HCT116 (cell line): Measurements from ENCODE around the gene SELE. TPM values are rescaled to one million over a fixed set of nuclear protein-coding genes. Genes with fewer than 3 reads are reported as not detected.

Source experiments
- ATAC-seq: fragments of 200-7000 bp; cut with Tn5 transposase; 2 replicates; pipeline ENCODE4 v1.9.1; 2020; ENCODE audit warnings: mild to moderate bottlenecking, moderate library complexity
- BruUV-seq: library from RNA; stranded (reverse); fragments of 400-500 nt; replicated peaks from 2 replicates; lab custom pipeline; 2021; lab: Mats Ljungman, UMichigan
- CTCF ChIA-PET: fragments of 300-600 bp; sonication (Branson Sonifier 250); formaldehyde crosslinking; loops from one replicate; lab custom pipeline; 2021; ENCODE audit warnings: antibody characterized with exemption; lab: Charles Lee
- POLR2A ChIA-PET: fragments of 300-600, 350-600 bp; sonication (Branson Sonifier 250); formaldehyde crosslinking; loops from one replicate; lab custom pipeline; 2021; ENCODE audit warnings: antibody characterized with exemption; lab: Charles Lee
- RAD21 ChIA-PET, 2 experiments: fragments of 300-600 bp; sonication (Branson Sonifier 250); formaldehyde crosslinking; loops; one replicate each; lab custom pipeline; 2023; ENCODE audit warnings: low total read pairs in 2 of 2; ENCODE audit not compliant: uncharacterized antibody in 2 of 2, unreplicated experiment in 2 of 2, low non-redundant PET in 1 of 2; lab: Charles Lee
- DNase-seq: peaks from one replicate; pipeline ENCODE4 v3.0.0-alpha.2; 2010; ENCODE audit warnings: low read depth, low spot score
- H2AFZ ChIP-seq: fragments of 200-600 bp; shearing (Covaris generic), sonication (generic); 2 replicates; pipeline ENCODE4 v1.6.1; 2017; ENCODE audit warnings: low read depth, mixed run types, mixed read lengths, antibody characterized with exemption, low read length; ENCODE audit not compliant: poor library complexity, severe bottlenecking
- H3K27ac ChIP-seq: 2 replicates; pipeline ENCODE4 v1.5.1; 2012; ENCODE audit warnings: low read depth, low read length
- H3K27me3 ChIP-seq: fragments of 200-600 bp; sonication (generic); 2 replicates; pipeline ENCODE4 v1.6.1; 2016; ENCODE audit warnings: mixed run types, low read length, mixed read lengths; ENCODE audit not compliant: insufficient read depth
- H3K36me3 ChIP-seq, 2 experiments: fragments of 200-500 bp in 1 of 2; fragments of 200-600 bp in 1 of 2; sonication (Bioruptor generic) in 1 of 2; sonication (generic) in 1 of 2; 2 replicates each; pipeline versions ENCODE4 v1.5.1 to v1.6.1; 2014 to 2016; ENCODE audit warnings: low read length in 2 of 2, inconsistent platforms in 1 of 2, mixed read lengths in 1 of 2, mixed run types in 1 of 2; ENCODE audit not compliant: insufficient read depth in 2 of 2, control insufficient read depth in 1 of 2
- H3K4me1 ChIP-seq, 2 experiments: fragments of 200-600 bp in 1 of 2; sonication (generic) in 1 of 2; 2 replicates each; pipeline versions ENCODE4 v1.5.1 to v1.6.1; 2012 to 2017; ENCODE audit warnings: low read length in 2 of 2, inconsistent platforms in 1 of 2, mild to moderate bottlenecking in 1 of 2, mixed read lengths in 1 of 2, mixed run types in 1 of 2, moderate library complexity in 1 of 2; ENCODE audit not compliant: insufficient read depth in 2 of 2, control insufficient read depth in 1 of 2
- H3K4me2 ChIP-seq: fragments of 200-600 bp; sonication (generic); 2 replicates; pipeline ENCODE4 v1.6.1; 2017; ENCODE audit warnings: mixed run types, low read length, mixed read lengths
- H3K4me3 ChIP-seq, 2 experiments: fragments of 200-600 bp in 1 of 2; sonication (generic) in 1 of 2; replicated peaks in 1 of 2; 2 replicates each; pipeline ENCODE4 v1.5.1; 2011 to 2016; ENCODE audit warnings: low read length in 2 of 2, control low read depth in 1 of 2, low read depth in 1 of 2, mild to moderate bottlenecking in 1 of 2, mixed read lengths in 1 of 2, mixed run types in 1 of 2
- H3K79me2 ChIP-seq: fragments of 200-600 bp; sonication (generic); 2 replicates; pipeline ENCODE4 v1.6.1; 2017; ENCODE audit warnings: mild to moderate bottlenecking, mixed run types, low read length, moderate library complexity, mixed read lengths; ENCODE audit not compliant: insufficient read depth
- H3K9ac ChIP-seq: fragments of 200-600 bp; sonication (generic); 2 replicates; pipeline ENCODE4 v1.6.1; 2016; ENCODE audit warnings: low read length, mixed read lengths
- H3K9me2 ChIP-seq: fragments of 200-600 bp; sonication (generic), shearing (Covaris generic); 2 replicates; pipeline ENCODE4 v1.6.1; 2017; ENCODE audit warnings: mixed run types, mild to moderate bottlenecking, moderate library complexity; ENCODE audit not compliant: insufficient read depth
- H3K9me3 ChIP-seq, 2 experiments: fragments of 200-500 bp in 1 of 2; fragments of 200-600 bp in 1 of 2; sonication (Bioruptor generic) in 1 of 2; sonication (generic) in 1 of 2; 2 replicates each; pipeline ENCODE4 v1.6.1; 2014 to 2017; ENCODE audit warnings: low read length in 2 of 2, mixed read lengths in 2 of 2, inconsistent platforms in 1 of 2, low read depth in 1 of 2, mild to moderate bottlenecking in 1 of 2, mixed run types in 1 of 2, moderate library complexity in 1 of 2; ENCODE audit not compliant: control insufficient read depth in 1 of 2, insufficient read depth in 1 of 2
- H4K20me1 ChIP-seq: fragments of 200-600 bp; sonication (generic), shearing (Covaris generic); 2 replicates; pipeline ENCODE4 v1.6.1; 2017; ENCODE audit warnings: mixed run types, mild to moderate bottlenecking, moderate library complexity; ENCODE audit not compliant: insufficient read depth
- CEBPB ChIP-seq: IDR thresholded peaks from 2 replicates; pipeline ENCODE4 v1.6.1; 2012; ENCODE audit warnings: low read depth
- EGR1 ChIP-seq: IDR thresholded peaks from 2 replicates; pipeline ENCODE4 v1.6.1; 2012; ENCODE audit warnings: low read depth
- ELF1 ChIP-seq: IDR thresholded peaks from 2 replicates; pipeline ENCODE4 v1.6.1; 2012; ENCODE audit warnings: low read depth, borderline replicate concordance
- EZH2 ChIP-seq: fragments of 200-600 bp; sonication (generic); IDR thresholded peaks from 2 replicates; pipeline ENCODE4 v1.6.1; 2017; ENCODE audit warnings: antibody characterized with exemption, mixed run types
- EZH2phosphoT487 ChIP-seq: fragments of 200-600 bp; IDR thresholded peaks from 2 replicates; pipeline ENCODE4 v1.6.1; 2018; ENCODE audit warnings: antibody characterized with exemption, borderline replicate concordance
- FOSL1 ChIP-seq: IDR thresholded peaks from 2 replicates; pipeline ENCODE4 v1.6.1; 2012; ENCODE audit warnings: low read depth
- POLR2A ChIP-seq: IDR thresholded peaks from 2 replicates; pipeline ENCODE4 v1.7.0; 2011; ENCODE audit warnings: borderline replicate concordance; ENCODE audit not compliant: insufficient read depth, insufficient read length; ENCODE audit errors: extremely low read depth
- POLR2AphosphoS5 ChIP-seq: IDR thresholded peaks from 2 replicates; pipeline ENCODE4 v1.6.1; 2011; ENCODE audit warnings: mild to moderate bottlenecking, low read depth, low read length, moderate library complexity
- RAD21 ChIP-seq: IDR thresholded peaks from 2 replicates; pipeline ENCODE4 v1.6.1; 2012; ENCODE audit warnings: low read depth, mild to moderate bottlenecking
- TCF7L2 ChIP-seq: IDR thresholded peaks from 2 replicates; pipeline ENCODE4 v1.7.0; 2011; ENCODE audit warnings: borderline replicate concordance, inconsistent platforms; ENCODE audit not compliant: insufficient read depth, insufficient read length; ENCODE audit errors: extremely low read depth
- ZFX ChIP-seq: fragments of 450-650 bp; IDR thresholded peaks from 2 replicates; pipeline ENCODE4 v1.6.1; 2017
- intact Hi-C: fragments of 100-400 bp; cut with micrococcal nuclease; formaldehyde crosslinking; loops from 2 replicates; pipeline ENCODE4 v1.10.0; 2022
- total RNA-seq: library from RNA; stranded (reverse); gene quantifications from one replicate; pipeline ENCODE4 v1.2.1, GENCODE V29; 2021; ENCODE audit not compliant: unreplicated experiment
- TF ChIP-seq, protein P1 (sequence below): IDR thresholded peaks from 2 replicates; pipeline ENCODE4 v1.6.1; 2012; ENCODE audit warnings: low read depth
- TF ChIP-seq, protein P2 (sequence below): IDR thresholded peaks from 2 replicates; pipeline ENCODE4 v1.6.1; 2012

SELE gene
- total RNA-seq, 1 experiment from 2014 or later = not detected

DNA sequence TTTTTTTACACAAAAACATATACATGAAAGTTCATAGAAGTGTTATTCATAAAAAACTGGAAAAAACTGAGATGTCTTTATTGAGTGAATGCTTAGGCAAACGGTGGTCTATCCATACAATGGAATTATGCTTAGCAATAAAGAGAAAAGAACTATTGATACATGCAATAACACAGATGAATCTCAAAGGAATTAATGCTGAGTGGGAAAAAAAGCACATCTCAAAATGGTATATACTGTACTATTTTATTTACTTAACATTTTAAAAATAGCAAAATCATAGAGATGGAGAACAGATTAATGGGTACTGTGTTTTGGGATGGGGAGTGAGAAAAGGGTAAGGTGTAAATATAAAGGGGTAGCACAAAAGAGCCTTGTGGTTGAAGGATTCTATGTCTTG, 31.0 kb upstream of the SELE start:
- no peaks in the 10 kb centered on the region for H3K9me3 ChIP-seq
- ChIA-PET POLR2A (no interaction called here), CTCF (no interaction called here), RAD21 (no interaction called here)
- no peak overlapping the region for H3K9ac ChIP-seq
- no peaks in the 10 kb centered on the region for H3K9me2 ChIP-seq
- no peaks in the 10 kb centered on the region for H4K20me1 ChIP-seq
- H3K36me3 ChIP-seq = no peaks in the 10 kb centered on the region
- no peaks in the 10 kb centered on the region for H3K79me2 ChIP-seq
- no peak overlapping the region for H2AFZ ChIP-seq
- H3K4me1 ChIP-seq = no peaks in the 10 kb centered on the region
- H3K27me3 ChIP-seq = no peaks in the 10 kb centered on the region
- DNase-seq (no peak), ATAC-seq (no peak)
- BruUV-seq = no TSS peak
- H3K4me2 ChIP-seq = no peak overlapping the region
- no peak overlapping the region for H3K27ac ChIP-seq
- intact Hi-C loops = no loop called here
- TF ChIP-seq ELF1 (no peak), TCF7L2 (no peak), CEBPB (no peak), POLR2A (no peak), EZH2phosphoT487 (no peak), RAD21 (no peak), EGR1 (no peak), ZFX (no peak), EZH2 (no peak), FOSL1 (no peak), POLR2AphosphoS5 (no peak)
- TF ChIP-seq, protein P1, sequence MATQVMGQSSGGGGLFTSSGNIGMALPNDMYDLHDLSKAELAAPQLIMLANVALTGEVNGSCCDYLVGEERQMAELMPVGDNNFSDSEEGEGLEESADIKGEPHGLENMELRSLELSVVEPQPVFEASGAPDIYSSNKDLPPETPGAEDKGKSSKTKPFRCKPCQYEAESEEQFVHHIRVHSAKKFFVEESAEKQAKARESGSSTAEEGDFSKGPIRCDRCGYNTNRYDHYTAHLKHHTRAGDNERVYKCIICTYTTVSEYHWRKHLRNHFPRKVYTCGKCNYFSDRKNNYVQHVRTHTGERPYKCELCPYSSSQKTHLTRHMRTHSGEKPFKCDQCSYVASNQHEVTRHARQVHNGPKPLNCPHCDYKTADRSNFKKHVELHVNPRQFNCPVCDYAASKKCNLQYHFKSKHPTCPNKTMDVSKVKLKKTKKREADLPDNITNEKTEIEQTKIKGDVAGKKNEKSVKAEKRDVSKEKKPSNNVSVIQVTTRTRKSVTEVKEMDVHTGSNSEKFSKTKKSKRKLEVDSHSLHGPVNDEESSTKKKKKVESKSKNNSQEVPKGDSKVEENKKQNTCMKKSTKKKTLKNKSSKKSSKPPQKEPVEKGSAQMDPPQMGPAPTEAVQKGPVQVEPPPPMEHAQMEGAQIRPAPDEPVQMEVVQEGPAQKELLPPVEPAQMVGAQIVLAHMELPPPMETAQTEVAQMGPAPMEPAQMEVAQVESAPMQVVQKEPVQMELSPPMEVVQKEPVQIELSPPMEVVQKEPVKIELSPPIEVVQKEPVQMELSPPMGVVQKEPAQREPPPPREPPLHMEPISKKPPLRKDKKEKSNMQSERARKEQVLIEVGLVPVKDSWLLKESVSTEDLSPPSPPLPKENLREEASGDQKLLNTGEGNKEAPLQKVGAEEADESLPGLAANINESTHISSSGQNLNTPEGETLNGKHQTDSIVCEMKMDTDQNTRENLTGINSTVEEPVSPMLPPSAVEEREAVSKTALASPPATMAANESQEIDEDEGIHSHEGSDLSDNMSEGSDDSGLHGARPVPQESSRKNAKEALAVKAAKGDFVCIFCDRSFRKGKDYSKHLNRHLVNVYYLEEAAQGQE = no peak
- TF ChIP-seq, protein P2, sequence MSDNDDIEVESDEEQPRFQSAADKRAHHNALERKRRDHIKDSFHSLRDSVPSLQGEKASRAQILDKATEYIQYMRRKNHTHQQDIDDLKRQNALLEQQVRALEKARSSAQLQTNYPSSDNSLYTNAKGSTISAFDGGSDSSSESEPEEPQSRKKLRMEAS = no peak
- no peak overlapping the region for H3K4me3 ChIP-seq
